GM12891 (cell line): Measurements from ENCODE around the gene COL4A1.

Source experiments
- DNase-seq: peaks from one replicate; pipeline ENCODE4 v3.0.0; 2011; ENCODE audit warnings: low spot score; ENCODE audit not compliant: insufficient read length
- FAIRE-seq: peaks from 2 replicates; lab custom pipeline; 2011; peaks lifted over from hg19 to GRCh38; lab: Jason Lieb, UNC
- PAX5 ChIP-seq: IDR thresholded peaks from 2 replicates; pipeline ENCODE4 v1.6.1; 2011; ENCODE audit warnings: low read length, moderate library complexity, mild to moderate bottlenecking; ENCODE audit not compliant: insufficient read depth, severe bottlenecking
- POLR2A ChIP-seq: IDR thresholded peaks from 2 replicates; pipeline ENCODE4 v1.6.1; 2011; ENCODE audit warnings: low read depth, low read length, control low read depth
- POLR2AphosphoS5 ChIP-seq: IDR thresholded peaks from 2 replicates; pipeline ENCODE4 v1.6.1; 2011; ENCODE audit warnings: low read depth, low read length, control low read depth
- POU2F2 ChIP-seq: IDR thresholded peaks from 2 replicates; pipeline ENCODE4 v1.6.1; 2011; ENCODE audit warnings: low read depth, mild to moderate bottlenecking, control low read depth, low read length, moderate library complexity
- SPI1 ChIP-seq: IDR thresholded peaks from 2 replicates; pipeline ENCODE4 v1.6.1; 2011; ENCODE audit warnings: low read depth, low read length, control low read depth
- TAF1 ChIP-seq: IDR thresholded peaks from 2 replicates; pipeline ENCODE4 v1.6.1; 2011; ENCODE audit warnings: low read depth, low read length, control low read depth

Gene COL4A1

DNA sequence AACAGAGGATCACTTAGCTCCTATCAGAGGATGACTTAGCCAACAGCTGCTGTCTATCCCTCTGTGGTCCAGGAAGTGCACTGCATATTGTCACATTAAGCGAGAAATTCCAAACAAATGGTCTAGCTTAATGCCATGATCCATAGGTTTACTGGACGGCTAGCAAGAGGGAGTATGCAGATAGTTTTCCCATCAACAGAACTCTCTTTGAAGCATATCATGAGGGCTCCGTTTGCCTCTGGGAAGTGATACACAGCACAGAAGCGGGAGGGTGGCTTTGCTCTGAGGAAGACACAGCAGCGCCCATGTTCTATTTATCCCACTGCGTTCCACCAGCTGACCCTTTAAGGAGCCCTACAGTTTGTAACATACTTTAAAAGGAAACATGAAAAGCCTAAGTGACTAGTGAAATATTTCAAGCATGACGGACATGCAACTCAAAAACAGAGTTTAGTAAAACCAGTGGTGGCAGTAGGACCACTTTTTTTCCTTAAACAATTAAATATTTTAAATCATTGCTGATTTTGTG is 52.7 kb downstream of the COL4A1 start:
- no peak for DNase-seq
- FAIRE-seq = no peak
- TF ChIP-seq POU2F2 (no peak), SPI1 (no peak), PAX5 (no peak), TAF1 (no peak), POLR2A (no peak), POLR2AphosphoS5 (no peak)

DNA sequence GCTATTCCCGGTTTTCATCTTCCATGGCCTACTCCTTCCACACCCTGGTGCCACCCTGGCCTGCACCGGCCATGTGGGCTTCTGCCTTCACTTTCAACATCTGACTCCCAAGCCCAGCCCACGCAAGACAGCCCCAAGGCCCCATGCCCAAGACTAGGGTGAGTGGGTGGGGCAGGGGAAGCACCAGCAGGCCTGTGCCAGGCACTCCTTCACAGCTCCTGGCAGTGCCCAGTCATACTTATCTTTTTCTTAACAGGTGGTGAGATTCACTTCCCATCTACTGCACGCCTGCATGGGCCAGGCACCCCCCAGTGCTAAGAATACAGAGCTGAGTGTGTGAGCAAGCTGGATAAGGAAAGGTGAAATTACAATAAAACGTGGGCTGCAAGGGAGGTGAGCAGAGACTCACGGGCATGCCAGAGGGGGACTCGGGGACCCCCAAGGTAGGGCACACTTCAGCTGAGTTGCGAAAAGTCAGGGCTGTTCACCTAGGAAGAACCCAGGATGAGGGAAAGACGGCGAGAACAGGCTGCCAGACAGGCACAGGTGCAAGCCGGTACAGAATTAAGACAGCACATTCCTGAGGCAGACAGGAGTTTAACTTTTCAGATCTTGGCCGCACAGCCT is 55.7 kb downstream of the COL4A1 start:
- DNase-seq (no peak), FAIRE-seq (no peak)
- TF ChIP-seq POLR2A = no peak

- FAIRE-seq (no peak), DNase-seq (no peak)
- TF ChIP-seq PAX5 (no peak), POLR2AphosphoS5 (no peak), TAF1 (no peak), POU2F2 (no peak), POLR2A (no peak), SPI1 (no peak)
These were observed 56.6 kb downstream of the COL4A1 start for GRCh38 chr13:110250258-110250891.

DNA sequence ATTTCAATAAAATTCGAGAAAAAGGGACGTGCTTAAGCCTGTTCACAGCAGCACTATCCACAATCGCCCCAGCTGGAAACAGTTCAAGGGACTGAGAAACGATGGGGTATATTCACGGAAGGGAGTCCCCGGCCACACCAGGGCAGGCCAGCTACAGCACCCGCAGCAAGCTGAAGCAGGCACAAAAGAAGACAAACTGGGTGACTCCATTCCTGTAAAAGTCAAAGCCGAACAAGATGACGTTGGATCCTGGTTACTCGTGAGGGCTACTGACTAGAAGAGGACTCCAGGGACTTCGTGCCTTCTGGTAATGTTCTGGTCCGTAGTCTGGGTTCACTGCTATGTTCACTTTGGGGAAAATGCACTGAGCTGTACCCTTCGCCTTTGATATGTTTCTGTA is 57.6 kb downstream of the COL4A1 start:
- FAIRE-seq = no peak
- no peak for DNase-seq
- TF ChIP-seq PAX5 = no peak
- no peak for TF ChIP-seq POLR2AphosphoS5
- no peak for TF ChIP-seq TAF1
- TF ChIP-seq POU2F2 = no peak
- no peak for TF ChIP-seq SPI1
- TF ChIP-seq POLR2A = no peak

- FAIRE-seq (no peak), DNase-seq (no peak)
- TF ChIP-seq POU2F2 = no peak
- no peak for TF ChIP-seq SPI1
- no peak for TF ChIP-seq TAF1
- no peak for TF ChIP-seq PAX5
- no peak for TF ChIP-seq POLR2AphosphoS5
These were observed 58.4 kb downstream of the COL4A1 start for GRCh38 chr13:110248449-110249143.

DNA sequence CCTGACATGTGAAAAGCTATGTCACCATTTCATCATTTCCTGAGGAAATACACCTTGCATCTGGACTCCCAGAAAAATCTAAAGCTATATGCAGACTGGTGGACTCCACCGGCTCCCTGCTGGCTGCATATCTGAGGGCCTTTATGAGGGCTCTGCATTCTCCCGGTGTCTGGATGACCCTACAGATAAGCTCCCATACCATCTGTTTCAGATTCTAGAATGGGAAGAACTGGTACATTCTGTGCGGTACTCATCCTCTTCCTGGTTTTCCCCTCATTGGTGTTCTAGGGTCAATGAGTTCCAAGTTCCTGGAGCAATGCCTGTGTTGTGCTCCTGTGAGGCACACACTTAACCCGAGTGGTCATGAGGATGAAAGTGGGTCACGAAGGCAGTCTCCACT is 60.4 kb downstream of the COL4A1 start:
- no peak for TF ChIP-seq SPI1
- no peak for TF ChIP-seq POU2F2
- no peak for TF ChIP-seq POLR2A
- TF ChIP-seq TAF1 = no peak
- no peak for TF ChIP-seq PAX5
- TF ChIP-seq POLR2AphosphoS5 = no peak
- no peak for FAIRE-seq
- DNase-seq = no peak

DNA sequence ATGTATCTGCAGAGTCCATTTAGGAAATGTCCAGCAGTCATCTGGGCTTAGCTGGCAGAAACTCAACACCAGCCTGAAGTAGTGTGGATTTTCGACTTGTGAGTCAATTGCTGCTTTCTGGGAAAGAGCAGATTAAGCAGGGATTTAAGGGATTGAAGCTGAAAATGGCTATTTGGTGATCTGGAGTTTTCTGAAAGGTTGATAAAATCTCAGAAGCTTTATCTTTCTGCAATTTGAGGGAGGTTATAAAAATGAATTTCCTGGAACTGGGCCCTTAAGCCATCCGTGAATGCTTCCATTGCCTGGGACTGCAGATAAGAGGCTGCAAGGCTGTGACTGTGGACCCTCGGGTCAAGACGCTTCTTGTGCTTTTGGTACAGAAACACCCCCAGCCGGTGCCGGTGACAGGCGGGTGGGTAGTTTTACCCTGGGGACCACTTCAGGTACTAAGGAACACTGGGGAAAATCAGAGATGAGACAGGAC is 61.5 kb downstream of the COL4A1 start:
- DNase-seq (no peak), FAIRE-seq (no peak)
- TF ChIP-seq TAF1 (no peak), SPI1 (no peak), POLR2A (no peak), POU2F2 (no peak), PAX5 (no peak), POLR2AphosphoS5 (no peak)

DNA sequence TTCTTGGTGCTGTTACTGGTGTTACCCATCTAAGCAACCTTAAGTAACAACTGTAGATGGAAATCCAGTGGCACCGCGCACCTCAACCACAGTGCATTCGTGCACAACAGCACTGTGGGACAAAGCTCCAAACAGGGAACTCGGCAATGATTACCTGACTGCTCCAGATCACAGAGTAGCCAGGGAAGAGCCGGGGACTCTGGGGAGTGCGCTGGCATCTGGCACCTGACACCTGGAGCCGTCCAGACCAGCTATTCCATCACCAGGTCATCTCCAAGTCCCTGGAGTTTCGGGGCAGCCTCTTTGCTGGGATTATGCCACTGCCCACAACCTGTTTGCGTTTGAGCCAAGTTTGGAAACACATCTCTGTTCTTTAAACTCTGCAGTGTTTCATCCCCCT is 62.0 kb downstream of the COL4A1 start:
- TF ChIP-seq POLR2AphosphoS5 = no peak
- TF ChIP-seq POLR2A = no peak
- no peak for TF ChIP-seq TAF1
- TF ChIP-seq SPI1 = no peak
- no peak for TF ChIP-seq PAX5
- TF ChIP-seq POU2F2 = no peak
- DNase-seq (no peak), FAIRE-seq (no peak)
